ENCODE data around the gene UBC.
"Not testable (repeated sequence)": the region's sequence is repeated elsewhere in the genome, so short reads cannot be mapped to it uniquely, and the experiment has no call there.

Gene UBC

DNA sequence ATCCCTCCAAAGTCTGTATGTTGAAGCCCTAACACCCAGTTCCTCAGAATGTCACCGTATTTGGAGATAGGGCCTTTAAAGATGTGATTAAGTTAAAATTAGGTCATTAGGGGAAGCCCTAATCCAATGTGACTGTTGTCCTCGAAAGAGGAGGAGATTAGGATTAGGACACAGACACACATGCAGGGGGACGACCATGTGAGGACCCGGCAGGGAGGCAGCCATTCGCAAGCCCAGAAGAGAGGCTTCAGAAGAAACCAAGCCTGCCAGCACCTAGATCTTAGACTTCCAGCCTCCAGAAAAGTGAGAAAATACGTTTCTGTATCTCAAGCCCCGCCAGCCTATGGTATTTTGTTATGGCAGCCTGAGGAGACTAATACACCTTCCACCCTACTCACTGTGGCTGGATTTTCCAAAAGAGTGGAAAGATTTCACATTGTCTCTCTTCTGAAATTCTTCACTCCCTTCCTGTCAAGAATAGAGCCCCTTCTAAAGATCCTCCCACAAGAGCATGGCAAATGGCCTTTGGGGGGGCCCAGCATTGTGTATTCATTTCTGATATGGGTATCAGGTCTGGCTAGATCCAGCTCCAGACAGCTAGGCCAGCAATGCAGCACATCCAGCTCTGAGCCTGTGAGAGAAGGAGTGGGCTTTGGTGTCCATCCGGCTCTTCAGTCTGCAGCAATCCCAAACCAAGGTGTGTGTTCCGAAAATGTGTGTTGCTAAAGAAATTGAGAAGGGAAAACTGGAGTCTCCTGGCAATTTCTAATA lies 15.4 kb upstream of the UBC start:
- no peak for FAIRE-seq

- no peak for FAIRE-seq
Observed at GRCh38 chr12:124928912-124929530, 14.6 kb upstream of the UBC start.

DNA sequence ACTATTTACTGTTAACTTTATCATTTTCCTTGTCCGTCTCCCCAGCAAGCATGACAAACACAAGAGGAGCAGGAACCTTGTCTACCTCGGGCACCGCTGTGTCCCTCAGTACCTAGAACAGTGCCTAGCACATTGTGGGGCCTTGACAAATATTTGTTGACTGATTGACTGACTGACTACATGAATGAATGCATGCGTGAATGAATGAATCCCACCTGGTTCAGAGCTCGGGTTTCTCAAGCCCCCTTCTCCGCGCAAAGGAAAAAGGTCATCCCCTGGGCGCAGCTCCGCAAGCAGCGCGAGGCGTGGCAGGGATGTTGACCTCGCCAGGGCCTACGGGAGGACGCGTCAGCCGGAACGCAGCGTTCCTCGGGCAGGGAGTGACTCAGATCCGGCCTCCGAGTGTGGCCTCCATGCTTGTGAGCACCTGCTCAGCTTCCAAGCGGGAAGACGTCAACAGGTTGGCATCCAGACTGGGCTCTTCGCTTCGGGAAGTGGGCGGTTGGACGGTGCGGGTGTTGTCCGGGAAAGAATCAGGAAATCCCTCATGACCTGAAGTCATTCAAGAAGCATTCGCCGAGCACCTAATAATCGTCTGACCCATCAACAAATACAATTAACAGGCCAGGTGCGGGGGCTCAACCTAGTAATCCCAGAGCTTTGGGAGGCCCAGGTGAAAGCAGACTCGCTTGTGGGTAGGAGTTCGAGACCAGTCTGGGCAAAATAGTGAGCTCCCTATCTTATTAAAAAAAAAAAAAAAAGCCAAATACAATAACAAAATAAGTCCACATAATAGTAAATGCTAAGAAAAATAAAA lies 13.9 kb upstream of the UBC start:
- no peak for FAIRE-seq

DNA sequence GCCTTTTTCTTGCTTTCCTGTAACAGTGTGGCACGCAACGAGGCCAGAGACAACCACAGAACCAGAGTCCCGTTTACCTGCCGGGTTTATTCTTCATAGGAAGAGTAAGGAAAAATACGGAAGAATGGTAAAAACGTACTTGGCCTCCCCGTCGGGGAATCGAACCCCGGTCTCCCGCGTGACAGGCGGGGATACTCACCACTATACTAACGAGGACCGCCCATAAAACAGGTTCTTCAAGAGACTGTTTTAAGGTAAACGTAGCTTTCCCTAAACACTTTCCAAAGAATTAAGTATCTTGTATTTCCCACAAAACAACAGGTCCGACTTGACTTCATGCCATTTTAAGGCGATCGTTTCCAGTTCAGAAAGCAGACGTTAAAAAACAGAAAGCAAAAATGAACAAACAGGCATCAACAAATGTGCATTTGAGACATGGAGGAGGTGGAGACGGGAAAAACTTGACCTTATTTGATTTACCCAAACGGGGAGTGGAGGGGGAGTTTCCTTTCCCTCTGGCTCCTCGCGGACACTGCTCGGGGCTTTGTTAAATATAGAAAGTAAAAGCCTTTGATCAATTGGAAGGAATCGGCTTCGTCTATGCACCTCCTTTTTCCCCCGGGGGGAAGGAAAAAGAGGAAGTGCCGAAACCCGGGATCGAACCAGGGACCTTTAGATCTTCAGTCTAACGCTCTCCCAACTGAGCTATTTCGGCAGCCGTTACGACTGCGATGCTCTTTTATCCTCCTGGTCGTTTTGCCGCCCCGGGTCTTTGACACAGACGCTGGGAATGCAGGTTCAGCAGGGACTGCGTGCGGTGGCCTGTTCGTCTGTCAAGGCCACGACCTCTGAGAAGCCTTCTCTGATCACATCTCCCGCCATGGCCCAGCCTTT lies 13.0 kb upstream of the UBC start:
- peak; percentile 86 for FAIRE-seq

- FAIRE-seq, result not testable (repeated sequence)
Observed at GRCh38 chr12:124925782-124926181, 11.3 kb upstream of the UBC start.

DNA sequence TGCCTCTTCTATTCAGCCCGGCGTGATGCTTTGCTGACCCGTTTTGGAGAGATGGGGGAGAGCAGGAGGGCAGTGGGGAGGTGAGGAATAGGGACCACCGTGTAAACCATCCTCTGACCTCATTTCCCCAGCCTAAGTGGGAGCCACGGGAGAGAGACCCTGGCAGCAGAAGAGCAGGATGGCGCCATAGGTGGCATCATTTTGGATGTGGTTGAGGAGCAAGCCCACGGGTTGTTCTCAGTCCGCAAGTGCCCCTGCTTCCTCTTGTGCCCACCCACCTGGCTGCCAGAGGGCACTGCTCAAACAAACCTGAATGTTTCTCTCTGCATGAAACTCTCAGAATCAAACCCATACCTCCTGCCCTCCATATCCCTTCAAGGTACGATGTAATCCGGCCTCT lies 10.7 kb upstream of the UBC start:
- FAIRE-seq, result no peak

- FAIRE-seq, result no peak
Observed at GRCh38 chr12:124923905-124924734, 9.7 kb upstream of the UBC start.

- no peak for FAIRE-seq
Observed at GRCh38 chr12:124921200-124922031, 7.0 kb upstream of the UBC start.

- FAIRE-seq, result no peak
Observed at GRCh38 chr12:124920353-124920935, 6.0 kb upstream of the UBC start.

- no peak for FAIRE-seq
Observed at GRCh38 chr12:124919521-124920352, 5.3 kb upstream of the UBC start.

DNA sequence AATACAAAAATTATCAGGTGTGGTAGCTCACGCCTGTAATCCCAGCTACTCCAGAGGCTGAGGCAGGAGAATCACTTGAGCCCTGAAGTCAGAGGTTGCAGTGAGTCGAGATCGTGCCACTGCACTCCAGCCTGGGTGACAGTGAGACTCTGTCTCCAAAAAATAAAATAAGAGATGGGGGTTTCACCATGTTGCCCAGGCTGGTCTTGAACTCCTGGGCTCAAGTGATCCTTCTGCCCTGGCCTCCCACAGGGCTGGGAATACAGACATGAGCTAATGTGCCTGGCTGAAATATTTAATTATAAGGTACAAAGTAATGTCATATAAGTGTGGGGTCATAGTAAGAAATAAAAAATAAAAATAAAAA lies 4.2 kb upstream of the UBC start:
- not testable (repeated sequence) for FAIRE-seq

DNA sequence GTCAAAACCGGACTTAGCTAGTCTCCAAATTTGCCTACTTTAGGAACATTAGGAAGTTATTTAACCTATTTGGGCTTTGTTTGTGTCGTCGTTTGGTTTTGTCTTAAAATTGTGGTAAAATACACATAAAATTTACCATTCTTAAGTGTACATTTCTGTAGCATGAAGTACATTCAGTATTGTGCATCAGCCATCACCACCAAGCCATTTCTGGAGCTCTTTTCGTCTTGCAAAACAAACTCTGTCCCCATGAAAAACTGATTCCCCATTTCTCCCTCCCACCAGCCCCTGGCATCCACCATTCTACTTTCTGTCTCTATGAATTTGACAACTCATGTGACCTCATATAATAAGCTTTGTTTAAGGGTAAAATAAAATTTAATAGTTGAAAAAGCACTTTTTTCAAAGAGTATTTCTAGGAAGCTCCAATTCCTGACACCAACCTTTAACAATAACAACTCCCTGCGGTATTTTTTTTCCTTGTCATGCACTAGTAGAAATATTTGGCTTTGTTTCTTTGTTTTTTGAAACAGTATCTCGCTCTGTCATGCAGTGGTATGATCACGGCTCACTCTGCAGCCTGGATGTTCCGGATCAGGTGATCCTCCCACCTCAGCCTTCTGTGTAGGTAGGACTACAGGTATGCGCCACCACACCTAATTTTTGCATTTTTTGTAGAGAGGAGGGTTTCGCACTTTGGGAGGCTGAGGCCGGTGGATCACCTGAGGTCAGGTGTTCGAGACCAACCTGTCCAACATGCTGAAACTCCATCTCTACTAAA lies 3.6 kb upstream of the UBC start:
- no peak for FAIRE-seq

GRCh38 chr12:124917135-124917840 lies 2.8 kb upstream of the UBC start:
- FAIRE-seq, result no peak

DNA sequence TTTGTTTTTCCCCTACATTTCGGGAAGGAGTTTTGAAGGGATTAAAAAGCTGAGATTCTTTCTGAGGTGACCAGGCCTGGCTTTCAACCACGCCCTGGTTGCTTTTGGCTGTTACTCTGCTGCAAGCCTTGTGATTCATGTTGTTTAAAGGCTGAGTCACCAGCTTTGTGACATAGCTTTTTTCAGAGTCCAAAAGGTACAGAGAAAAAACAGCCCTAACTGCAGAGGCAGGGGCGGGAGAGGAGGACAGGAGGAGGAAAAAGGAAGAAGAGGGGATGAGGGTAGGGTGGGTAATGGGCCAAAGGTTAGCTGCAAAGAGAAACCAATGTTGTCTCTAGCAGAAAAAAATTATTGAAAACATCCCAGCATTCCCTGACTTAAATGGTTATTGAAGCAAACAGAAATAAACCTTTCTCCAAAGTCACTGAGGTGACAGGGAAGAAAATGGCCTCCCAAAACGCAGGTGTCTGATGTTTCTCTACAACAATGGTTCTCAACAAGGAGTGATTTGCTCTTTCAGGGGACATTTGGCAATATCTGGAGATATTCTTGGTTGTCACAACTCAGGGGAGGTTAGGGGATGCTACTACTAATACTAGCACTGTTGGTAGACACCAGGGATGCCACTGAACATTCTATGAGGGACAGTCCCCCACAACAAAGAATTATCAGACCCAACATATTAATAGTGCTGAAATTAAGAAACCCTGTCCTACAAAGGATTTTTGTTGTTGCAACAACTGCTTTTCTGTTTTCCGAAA lies 2.1 kb upstream of the UBC start:
- no peak for FAIRE-seq

- no peak for FAIRE-seq
Observed at GRCh38 chr12:124915239-124916236, 1.1 kb upstream of the UBC start.
